SK-N-SH (cell line): ENCODE data around the gene ANAPC16.

Source experiments
- CTCF ChIP-seq: fragments of 200-600 bp; sonication (generic); IDR thresholded peaks from 2 replicates; pipeline ENCODE4 v1.6.1; 2017; ENCODE audit warnings: antibody characterized with exemption, mild to moderate bottlenecking, moderate library complexity
- RFX5 ChIP-seq: IDR thresholded peaks from 2 replicates; pipeline ENCODE4 v1.6.1; 2012; ENCODE audit warnings: mild to moderate bottlenecking, improper control_type of control experiment, low read length
- TEAD4 ChIP-seq: IDR thresholded peaks from 2 replicates; pipeline ENCODE4 v1.4.0; 2012; ENCODE audit warnings: mild to moderate bottlenecking, borderline replicate concordance; ENCODE audit not compliant: insufficient read depth
- USF2 ChIP-seq: fragments of 150-350 bp; IDR thresholded peaks from 2 replicates; pipeline ENCODE4 v1.6.1; 2017; ENCODE audit warnings: antibody characterized with exemption, low read length, low read depth, borderline replicate concordance

GRCh38 chr10:72227826-72228225 is 12.0 kb downstream of the ANAPC16 start:
- TF ChIP-seq CTCF (no peak), TEAD4 (no peak), USF2 (no peak), RFX5 (no peak)
